HepG2 (cell line): ENCODE data around the gene COPB2. TPM values are rescaled to one million over a fixed set of nuclear protein-coding genes. Genes with fewer than 3 reads are reported as not detected.

Experiments
- ATAC-seq: fragments of 200-7000 bp; cut with Tn5 transposase; 3 replicates; pipeline ENCODE4 v1.9.1; 2020; ENCODE audit warnings: mild to moderate bottlenecking, moderate library complexity
- BruUV-seq: library from RNA; stranded (reverse); fragments of 400-500 nt; replicated peaks from 2 replicates; lab custom pipeline; 2021; lab: Mats Ljungman, UMichigan
- CTCF ChIA-PET: fragments of 300-600 bp; formaldehyde crosslinking; extraction: SDS; loops from one replicate; lab custom pipeline; 2021; ENCODE audit warnings: low total read pairs, inconsistent platforms, low intra/inter-chr PET ratio; lab: Yijun Ruan, JAX
- POLR2A ChIA-PET: fragments of 350-600 bp; sonication (Branson Sonifier 250); formaldehyde crosslinking; loops from one replicate; lab custom pipeline; 2020; ENCODE audit warnings: antibody characterized with exemption, inconsistent platforms; lab: Yijun Ruan, JAX
- DNase-seq: peaks from one replicate; pipeline ENCODE4 v3.0.0-alpha.2; 2015; ENCODE audit warnings: low spot score
- FAIRE-seq: peaks from 3 replicates; lab custom pipeline; 2011; peaks lifted over from hg19 to GRCh38; lab: Jason Lieb, UNC
- H2AFZ ChIP-seq: one replicate; pipeline ENCODE4 v1.6.1; 2011; ENCODE audit warnings: low read length, inconsistent platforms
- H3K27ac ChIP-seq: fragments of 300-600 bp; 3 replicates; pipeline ENCODE4 v1.8.0; 2011; ENCODE audit warnings: mixed run types, mild to moderate bottlenecking, mixed read lengths, low read length, inconsistent platforms; ENCODE audit not compliant: insufficient read depth; ENCODE audit errors: extremely low read length
- H3K27me3 ChIP-seq, 2 experiments: fragments of 200-600 bp in 1 of 2; 2 replicates in 1 of 2; 3 replicates in 1 of 2; pipeline versions ENCODE4 v1.6.0 to v1.8.0; 2011; ENCODE audit warnings: low read length in 2 of 2, mild to moderate bottlenecking in 2 of 2, moderate library complexity in 2 of 2, inconsistent platforms in 1 of 2; ENCODE audit not compliant: insufficient read depth in 2 of 2, control insufficient read depth in 1 of 2
- H3K36me3 ChIP-seq, 2 experiments: fragments of 200-600 bp in 1 of 2; replicated peaks in 1 of 2; 2 replicates in 1 of 2; 3 replicates in 1 of 2; pipeline versions ENCODE4 v1.5.1 to v1.8.0; 2011; ENCODE audit warnings: low read length in 2 of 2, inconsistent platforms in 1 of 2; ENCODE audit not compliant: insufficient read depth in 2 of 2, control insufficient read depth in 1 of 2
- H3K4me1 ChIP-seq: 2 replicates; pipeline ENCODE4 v1.5.1; 2012; ENCODE audit warnings: low read length, inconsistent platforms; ENCODE audit not compliant: insufficient read depth
- H3K4me2 ChIP-seq: 2 replicates; pipeline ENCODE4 v1.6.0; 2011; ENCODE audit warnings: low read depth, low read length, inconsistent platforms
- H3K4me3 ChIP-seq, 3 experiments: fragments of 200-600 bp in 1 of 3; sonication (generic), shearing (Covaris generic) in 1 of 3; replicated peaks in 1 of 3; 2 replicates each; pipeline ENCODE4 v1.5.1; 2011 to 2016; ENCODE audit warnings: low read length in 3 of 3, inconsistent platforms in 2 of 3, low read depth in 2 of 3, mild to moderate bottlenecking in 2 of 3, control low read depth in 1 of 3, mixed read lengths in 1 of 3; ENCODE audit not compliant: insufficient read depth in 1 of 3
- H3K79me2 ChIP-seq: one replicate; pipeline ENCODE4 v1.6.1; 2011; ENCODE audit warnings: low read length, inconsistent platforms; ENCODE audit not compliant: insufficient read depth
- H3K9ac ChIP-seq: 2 replicates; pipeline ENCODE4 v1.6.0; 2011; ENCODE audit warnings: mild to moderate bottlenecking, low read depth, low read length, inconsistent platforms; ENCODE audit not compliant: insufficient read depth
- H3K9me3 ChIP-seq: 2 replicates; pipeline ENCODE4 v1.5.1; 2012; ENCODE audit warnings: mild to moderate bottlenecking, low read length
- H4K20me1 ChIP-seq: 2 replicates; pipeline ENCODE4 v1.6.0; 2011; ENCODE audit warnings: inconsistent platforms, mild to moderate bottlenecking, low read length, moderate library complexity; ENCODE audit not compliant: insufficient read depth
- NBN ChIP-seq: fragments of 450-650 bp; conservative IDR thresholded peaks from 2 replicates; pipeline ENCODE4 v1.6.1; 2017
- NFE2L2 ChIP-seq: fragments of 150-350 bp; IDR thresholded peaks from 2 replicates; pipeline ENCODE4 v1.6.1; 2014; ENCODE audit warnings: low read length
- NFRKB ChIP-seq: fragments of 450-650 bp; IDR thresholded peaks from 2 replicates; pipeline ENCODE4 v1.6.1; 2017
- PAWR ChIP-seq: sonication (generic); formaldehyde crosslinking; IDR thresholded peaks from 2 replicates; pipeline ENCODE4 v1.4.0; 2020; ENCODE audit warnings: missing genetic modification reagents, mild to moderate bottlenecking, borderline replicate concordance
- PBX2 ChIP-seq: IDR thresholded peaks from 2 replicates; pipeline ENCODE4 v1.6.1; 2016; ENCODE audit warnings: control low read depth
- POLR2G ChIP-seq: fragments of 200-400 bp; formaldehyde crosslinking; IDR thresholded peaks from 2 replicates; pipeline ENCODE4 v1.6.1; 2018; ENCODE audit warnings: mild to moderate bottlenecking, low read depth, low read length, moderate library complexity
- RARG ChIP-seq: sonication (generic); formaldehyde crosslinking; IDR thresholded peaks from 2 replicates; pipeline ENCODE4 v1.4.0; 2020; ENCODE audit warnings: low read depth, mild to moderate bottlenecking, missing genetic modification reagents
- RBM39 ChIP-seq: fragments of 200-400 bp; formaldehyde crosslinking; IDR thresholded peaks from one replicate; pipeline ENCODE4 v1.6.1; 2018; ENCODE audit warnings: antibody characterized with exemption, mild to moderate bottlenecking, low read depth, low read length; ENCODE audit not compliant: poor library complexity, severe bottlenecking
- SMARCE1 ChIP-seq: fragments of 450-650 bp; IDR thresholded peaks from 2 replicates; pipeline ENCODE4 v1.6.1; 2017; ENCODE audit warnings: borderline replicate concordance
- ZBTB3 ChIP-seq: sonication (generic); formaldehyde crosslinking; IDR thresholded peaks from 2 replicates; pipeline ENCODE4 v1.4.0; 2020; ENCODE audit warnings: low read depth, mild to moderate bottlenecking, moderate library complexity, missing genetic modification reagents, borderline replicate concordance
- ZNF234 ChIP-seq: sonication (generic); formaldehyde crosslinking; conservative IDR thresholded peaks from 2 replicates; pipeline ENCODE4 v1.5.1; 2020; ENCODE audit warnings: mild to moderate bottlenecking, missing genetic modification reagents
- ZNF335 ChIP-seq: sonication (generic); formaldehyde crosslinking; IDR thresholded peaks from 2 replicates; pipeline ENCODE4 v1.4.0; 2020; ENCODE audit warnings: missing genetic modification reagents
- ZNF343 ChIP-seq: sonication (generic); formaldehyde crosslinking; IDR thresholded peaks from 2 replicates; pipeline ENCODE4 v1.4.0; 2020; ENCODE audit warnings: mild to moderate bottlenecking, missing genetic modification reagents
- ZNF619 ChIP-seq: sonication (generic); formaldehyde crosslinking; IDR thresholded peaks from 2 replicates; pipeline ENCODE4 v1.4.0; 2020; ENCODE audit warnings: mild to moderate bottlenecking, missing genetic modification reagents
- ZNF674 ChIP-seq: sonication (generic); formaldehyde crosslinking; IDR thresholded peaks from 2 replicates; pipeline ENCODE4 v1.5.0; 2020; ENCODE audit warnings: low read depth, mild to moderate bottlenecking, missing genetic modification reagents
- whole genome bisulfite sequencing: methylation state at CpG from one replicate; pipeline ENCODE4 v1.1.6; 2017; ENCODE audit warnings: low lambda C conversion rate; 5-methylcytosine and 5-hydroxymethylcytosine counted together
- in situ Hi-C: cut with HindIII; loops from 2 replicates; pipeline ENCODE4 v1.10.0; 2017; ENCODE audit warnings: low pct_unique_long_range_greater_than_20kb; ENCODE audit not compliant: extremely low pct_ligation_motif_present
- intact Hi-C: fragments of 100-400 bp; cut with micrococcal nuclease; formaldehyde crosslinking; loops from one replicate; pipeline ENCODE4 v1.10.0; 2022; ENCODE audit not compliant: unreplicated experiment
- polyA plus RNA-seq, 8 experiments: library from polyadenylated mRNA; depleted of rRNA in 3 of 8; stranded (reverse) in 7 of 8; unstranded in 1 of 8; fragments of >200 nt; fragmentation: Illumina TruSeq in 4 of 8; extraction: Trizol in 4 of 8; gene quantifications; 2 replicates each; pipeline versions ENCODE4 v1.2.1 to v1.2.3, GENCODE V29; 2011 to 2016; ENCODE audit warnings: low read depth in 4 of 8, missing spikeins in 1 of 8, mixed read lengths in 1 of 8; ENCODE audit not compliant: insufficient read depth in 1 of 8
- total RNA-seq, 5 experiments: library from RNA; depleted of rRNA; stranded (reverse); fragments of >200 nt; fragmentation: Illumina TruSeq; extraction: Trizol; gene quantifications; 2 replicates each; pipeline ENCODE4 v1.2.3, GENCODE V29; 2016; ENCODE audit warnings: low read depth in 1 of 5
- TF ChIP-seq, protein P1 (sequence below): sonication (generic); formaldehyde crosslinking; IDR thresholded peaks from 2 replicates; pipeline ENCODE4 v1.5.0; 2020; ENCODE audit warnings: mild to moderate bottlenecking, missing genetic modification reagents
- TF ChIP-seq, protein P2 (sequence below): sonication (generic); formaldehyde crosslinking; IDR thresholded peaks from 2 replicates; pipeline ENCODE4 v1.4.0; 2020; ENCODE audit warnings: missing genetic modification reagents

COPB2 gene
- total and polyA plus RNA-seq, 2 of the 13 experiments (the other 11 are each of a cell fraction or from before 2014, with no cell fraction given): 83.3 to 217 TPM

GRCh38 chr3:139434764-139435307 lies 45.4 kb upstream of the COPB2 start:
- in situ Hi-C loops: no loop called here
- Histone ChIP-seq H4K20me1 (no peaks in the 10 kb centered on the region), H2AFZ (no peak overlapping the region), H3K4me2 (no peak overlapping the region), H3K9ac (no peak overlapping the region), H3K79me2 (no peaks in the 10 kb centered on the region), H3K4me3 (no peak overlapping the region), H3K27ac (no peak overlapping the region), H3K36me3 (no peaks in the 10 kb centered on the region), H3K9me3 (no peaks in the 10 kb centered on the region), H3K4me1 (no peaks in the 10 kb centered on the region), H3K27me3 (no peaks in the 10 kb centered on the region)
- WGBS: no CpG with 5 or more reads among the region's 6 CpGs
- CTCF ChIA-PET: no interaction called here
- DNase-seq (no peak), ATAC-seq (no peak), FAIRE-seq (no peak)
- intact Hi-C loops: no loop called here
- no TSS peak for BruUV-seq
- POLR2A ChIA-PET: no interaction called here
- TF ChIP-seq NBN (no peak), NFRKB (no peak), ZNF234 (CRISPR knock-in tag) (no peak), ZNF619 (CRISPR knock-in tag) (no peak)
- TF ChIP-seq, protein P1, sequence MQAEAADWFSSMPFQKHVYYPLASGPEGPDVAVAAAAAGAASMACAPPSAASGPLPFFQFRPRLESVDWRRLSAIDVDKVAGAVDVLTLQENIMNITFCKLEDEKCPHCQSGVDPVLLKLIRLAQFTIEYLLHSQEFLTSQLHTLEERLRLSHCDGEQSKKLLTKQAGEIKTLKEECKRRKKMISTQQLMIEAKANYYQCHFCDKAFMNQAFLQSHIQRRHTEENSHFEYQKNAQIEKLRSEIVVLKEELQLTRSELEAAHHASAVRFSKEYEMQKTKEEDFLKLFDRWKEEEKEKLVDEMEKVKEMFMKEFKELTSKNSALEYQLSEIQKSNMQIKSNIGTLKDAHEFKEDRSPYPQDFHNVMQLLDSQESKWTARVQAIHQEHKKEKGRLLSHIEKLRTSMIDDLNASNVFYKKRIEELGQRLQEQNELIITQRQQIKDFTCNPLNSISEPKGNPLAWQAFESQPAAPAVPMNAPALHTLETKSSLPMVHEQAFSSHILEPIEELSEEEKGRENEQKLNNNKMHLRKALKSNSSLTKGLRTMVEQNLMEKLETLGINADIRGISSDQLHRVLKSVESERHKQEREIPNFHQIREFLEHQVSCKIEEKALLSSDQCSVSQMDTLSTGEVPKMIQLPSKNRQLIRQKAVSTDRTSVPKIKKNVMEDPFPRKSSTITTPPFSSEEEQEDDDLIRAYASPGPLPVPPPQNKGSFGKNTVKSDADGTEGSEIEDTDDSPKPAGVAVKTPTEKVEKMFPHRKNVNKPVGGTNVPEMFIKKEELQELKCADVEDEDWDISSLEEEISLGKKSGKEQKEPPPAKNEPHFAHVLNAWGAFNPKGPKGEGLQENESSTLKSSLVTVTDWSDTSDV (CRISPR knock-in tag): no peak

GRCh38 chr3:139434228-139434627 lies 44.8 kb upstream of the COPB2 start:
- no peaks in the 10 kb centered on the region for H3K79me2 ChIP-seq
- no peak overlapping the region for H3K9ac ChIP-seq
- ChIA-PET POLR2A (no interaction called here), CTCF (no interaction called here)
- H3K4me2 ChIP-seq: no peak overlapping the region
- H3K4me3 ChIP-seq: no peak overlapping the region
- no peak overlapping the region for H2AFZ ChIP-seq
- H3K27ac ChIP-seq: no peak overlapping the region
- H3K4me1 ChIP-seq: no peaks in the 10 kb centered on the region
- 82% methylated on average over 1 of the region's 1 CpG for WGBS
- H3K27me3 ChIP-seq: no peaks in the 10 kb centered on the region
- FAIRE-seq: no peak
- BruUV-seq: no TSS peak
- no peak for DNase-seq
- in situ Hi-C loops: no loop called here
- H4K20me1 ChIP-seq: no peaks in the 10 kb centered on the region
- H3K9me3 ChIP-seq: no peaks in the 10 kb centered on the region
- no peaks in the 10 kb centered on the region for H3K36me3 ChIP-seq
- intact Hi-C loops: no loop called here
- ATAC-seq: no peak
- TF ChIP-seq ZNF234 (CRISPR knock-in tag) (no peak), POLR2G (no peak), ZNF674 (CRISPR knock-in tag) (no peak), RBM39 (no peak), RARG (CRISPR knock-in tag) (no peak), PBX2 (no peak), PAWR (CRISPR knock-in tag) (no peak), SMARCE1 (no peak), ZNF335 (CRISPR knock-in tag) (no peak), NFE2L2 (no peak), ZBTB3 (CRISPR knock-in tag) (no peak), ZNF343 (CRISPR knock-in tag) (no peak)
- TF ChIP-seq, protein P2, sequence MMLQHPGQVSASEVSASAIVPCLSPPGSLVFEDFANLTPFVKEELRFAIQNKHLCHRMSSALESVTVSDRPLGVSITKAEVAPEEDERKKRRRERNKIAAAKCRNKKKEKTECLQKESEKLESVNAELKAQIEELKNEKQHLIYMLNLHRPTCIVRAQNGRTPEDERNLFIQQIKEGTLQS (CRISPR knock-in tag): no peak
